H9 (cell line): ENCODE results near the gene FBXO40. TPM values are rescaled to one million over a fixed set of nuclear protein-coding genes. Genes with fewer than 3 reads are reported as not detected.

Experiments used
- DNase-seq: peaks from one replicate; pipeline ENCODE4 v3.0.0-alpha.2; 2017
- H2AFZ ChIP-seq: one replicate; pipeline ENCODE4 v1.6.1; 2013; ENCODE audit warnings: mild to moderate bottlenecking, low read length, control low read depth, moderate library complexity
- H2AK5ac ChIP-seq: 2 replicates; pipeline ENCODE4 v1.6.1; 2013; ENCODE audit warnings: low read length, control low read depth, mixed read lengths; ENCODE audit not compliant: insufficient read length
- H2BK120ac ChIP-seq: one replicate; pipeline ENCODE4 v1.6.1; 2013; ENCODE audit warnings: low read depth, mild to moderate bottlenecking, low read length, control low read depth, inconsistent platforms; ENCODE audit not compliant: poor library complexity, severe bottlenecking
- H2BK12ac ChIP-seq: 2 replicates; pipeline ENCODE4 v1.6.1; 2013; ENCODE audit warnings: low read length, control low read depth, mixed read lengths, low read depth; ENCODE audit not compliant: insufficient read length
- H2BK15ac ChIP-seq: 2 replicates; pipeline ENCODE4 v1.6.1; 2013; ENCODE audit warnings: low read depth, low read length, control low read depth
- H2BK20ac ChIP-seq: one replicate; pipeline ENCODE4 v1.6.1; 2013; ENCODE audit warnings: low read depth, mild to moderate bottlenecking, low read length, control low read depth, inconsistent platforms; ENCODE audit not compliant: poor library complexity, severe bottlenecking
- H2BK5ac ChIP-seq: 2 replicates; pipeline ENCODE4 v1.6.1; 2013; ENCODE audit warnings: low read length, control low read depth, mixed read lengths; ENCODE audit not compliant: insufficient read length
- H3K14ac ChIP-seq: 2 replicates; pipeline ENCODE4 v1.6.1; 2013; ENCODE audit warnings: low read length, control low read depth; ENCODE audit not compliant: insufficient read depth
- H3K18ac ChIP-seq: 2 replicates; pipeline ENCODE4 v1.6.1; 2013; ENCODE audit warnings: low read depth, mild to moderate bottlenecking, mixed read lengths, low read length, control low read depth; ENCODE audit not compliant: insufficient read length
- H3K23ac ChIP-seq: 2 replicates; pipeline ENCODE4 v1.6.1; 2013; ENCODE audit warnings: low read length, control low read depth, mixed read lengths, low read depth; ENCODE audit not compliant: insufficient read length
- H3K23me2 ChIP-seq: 2 replicates; pipeline ENCODE4 v1.6.1; 2013; ENCODE audit warnings: low read depth, mild to moderate bottlenecking, mixed read lengths, low read length, control low read depth; ENCODE audit not compliant: insufficient read length, poor library complexity, severe bottlenecking
- H3K27ac ChIP-seq: 2 replicates; pipeline ENCODE4 v1.5.1; 2013; ENCODE audit warnings: low read length, control low read depth, mixed read lengths, low read depth; ENCODE audit not compliant: insufficient read length
- H3K27me3 ChIP-seq: 2 replicates; pipeline ENCODE4 v1.6.1; 2013; ENCODE audit warnings: low read length, control low read depth, inconsistent platforms; ENCODE audit not compliant: insufficient read depth
- H3K4ac ChIP-seq: 2 replicates; pipeline ENCODE4 v1.6.1; 2013; ENCODE audit warnings: low read depth, mild to moderate bottlenecking, control low read depth, inconsistent platforms, low read length, moderate library complexity
- H3K4me1 ChIP-seq: 2 replicates; pipeline ENCODE4 v1.6.1; 2013; ENCODE audit warnings: low read length, control low read depth, inconsistent platforms; ENCODE audit not compliant: insufficient read depth
- H3K4me2 ChIP-seq: 2 replicates; pipeline ENCODE4 v1.6.1; 2013; ENCODE audit warnings: low read length, control low read depth, mixed read lengths; ENCODE audit not compliant: insufficient read length, insufficient read depth
- H3K56ac ChIP-seq: 2 replicates; pipeline ENCODE4 v1.6.1; 2013; ENCODE audit warnings: low read depth, mild to moderate bottlenecking, mixed read lengths, low read length, control low read depth; ENCODE audit not compliant: insufficient read length
- H3K79me1 ChIP-seq: 2 replicates; pipeline ENCODE4 v1.6.1; 2013; ENCODE audit warnings: low read depth, mild to moderate bottlenecking, moderate library complexity, low read length, control low read depth, inconsistent platforms; ENCODE audit not compliant: insufficient read depth, poor library complexity, severe bottlenecking
- H3K79me2 ChIP-seq: 2 replicates; pipeline ENCODE4 v1.6.1; 2013; ENCODE audit warnings: low read length, control low read depth, inconsistent platforms; ENCODE audit not compliant: insufficient read depth
- H3K9ac ChIP-seq: 2 replicates; pipeline ENCODE4 v1.6.1; 2013; ENCODE audit warnings: low read length, control low read depth, mixed read lengths; ENCODE audit not compliant: insufficient read length; ENCODE audit errors: extremely low read depth
- H3K9me3 ChIP-seq: one replicate; pipeline ENCODE4 v1.6.1; 2013; ENCODE audit warnings: low read depth, low read length, inconsistent platforms; ENCODE audit not compliant: control insufficient read depth
- H3T11ph ChIP-seq: one replicate; pipeline ENCODE4 v1.6.1; 2013; ENCODE audit warnings: mild to moderate bottlenecking, low read length, control low read depth, inconsistent platforms
- H4K20me1 ChIP-seq: one replicate; pipeline ENCODE4 v1.6.1; 2013; ENCODE audit not compliant: control insufficient read depth, insufficient read length, insufficient read depth
- H4K5ac ChIP-seq: 2 replicates; pipeline ENCODE4 v1.6.1; 2013; ENCODE audit warnings: low read depth, mild to moderate bottlenecking, mixed read lengths, low read length, control low read depth; ENCODE audit not compliant: insufficient read length
- H4K8ac ChIP-seq: replicated peaks from 2 replicates; pipeline ENCODE4 v1.6.1; 2013; ENCODE audit warnings: low read length, control low read depth, mixed read lengths, low read depth; ENCODE audit not compliant: insufficient read length
- H4K91ac ChIP-seq: 2 replicates; pipeline ENCODE4 v1.6.1; 2013; ENCODE audit warnings: low read depth, mild to moderate bottlenecking, moderate library complexity, mixed read lengths, low read length, control low read depth; ENCODE audit not compliant: insufficient read length
- H3K27ac Mint-ChIP-seq, 3 experiments: 2 replicates in 2 of 3; 3 replicates in 1 of 3; pipeline ENCODE4 v1.8.0; 2020 to 2021; ENCODE audit warnings: mixed read lengths in 3 of 3, mild to moderate bottlenecking in 1 of 3, moderate library complexity in 1 of 3
- H3K27me3 Mint-ChIP-seq: 2 replicates; pipeline ENCODE4 v1.8.0; 2021; ENCODE audit warnings: low read depth, mild to moderate bottlenecking, moderate library complexity, mixed read lengths
- H3K36me3 Mint-ChIP-seq, 3 experiments: 2 replicates in 2 of 3; 3 replicates in 1 of 3; pipeline ENCODE4 v1.8.0; 2020 to 2021; ENCODE audit warnings: low read depth in 3 of 3, mixed read lengths in 3 of 3; ENCODE audit not compliant: insufficient read depth in 1 of 3
- H3K4me1 Mint-ChIP-seq, 2 experiments: 2 replicates each; pipeline ENCODE4 v1.8.0; 2020; ENCODE audit warnings: mixed read lengths in 2 of 2
- H3K4me3 Mint-ChIP-seq, 2 experiments: 2 replicates in 1 of 2; 3 replicates in 1 of 2; pipeline ENCODE4 v1.8.0; 2020 to 2021; ENCODE audit warnings: mild to moderate bottlenecking in 2 of 2, mixed read lengths in 2 of 2, moderate library complexity in 1 of 2
- H3K9me3 Mint-ChIP-seq, 2 experiments: 2 replicates in 1 of 2; 3 replicates in 1 of 2; pipeline ENCODE4 v1.8.0; 2020; ENCODE audit warnings: mild to moderate bottlenecking in 2 of 2, mixed read lengths in 2 of 2, moderate library complexity in 1 of 2
- CTCF ChIP-seq: fragments of 200-600 bp; sonication (generic); conservative IDR thresholded peaks from 3 replicates; pipeline ENCODE4 v1.8.0; 2021; ENCODE audit warnings: antibody characterized with exemption, mild to moderate bottlenecking
- WGBS: extraction: QIAGEN DNeasy Blood & Tissue Kit; methylation state at CpG from one replicate; pipeline ENCODE4 v1.1.7; 2013; ENCODE audit warnings: missing lambda C conversion rate, low lambda C conversion rate, mixed read lengths; ENCODE audit not compliant: insufficient read length; ENCODE audit errors: extremely low coverage; 5-methylcytosine and 5-hydroxymethylcytosine counted together
- total RNA-seq: library from RNA; stranded (reverse); gene quantifications from 2 replicates; pipeline ENCODE4 v1.2.1, GENCODE V29; 2021

FBXO40 gene
- total RNA-seq, 1 experiment from 2014 or later: 0.04 TPM

- peak within 1 kb of the TSS in 2 of 3 experiments; percentile 69 to 70; a peak in 5 of 7 replicates for H3K27ac Mint-ChIP-seq
- Histone ChIP-seq H3K23me2 (no peaks in the 10 kb centered on the region), H3K27me3 (no peaks in the 10 kb centered on the region), H2BK120ac (no peak within 1 kb of the TSS), H3K4me1 (no peaks in the 10 kb centered on the region; the same call in 1 of the 2 replicates), H3K27ac (no peak within 1 kb of the TSS), H4K20me1 (no peaks in the 10 kb centered on the region), H2BK20ac (no peak within 1 kb of the TSS), H2BK12ac (no peak within 1 kb of the TSS), H2BK5ac (no peak within 1 kb of the TSS), H3K79me1 (no peaks in the 10 kb centered on the region), H3K23ac (no peak within 1 kb of the TSS), H2AK5ac (no peak within 1 kb of the TSS), H2BK15ac (no peak within 1 kb of the TSS), H4K5ac (no peak within 1 kb of the TSS), H3K9me3 (no peaks in the 10 kb centered on the region), H2AFZ (no peak within 1 kb of the TSS), H3K9ac (no peak within 1 kb of the TSS), H3K18ac (peak within 1 kb of the TSS; percentile 66), H3K4ac (no peak within 1 kb of the TSS), H3K4me2 (no peak within 1 kb of the TSS), H4K8ac (no peak within 1 kb of the TSS), H3K79me2 (no peaks in the 10 kb centered on the region), H3T11ph (no peak within 1 kb of the TSS), H3K56ac (no peak within 1 kb of the TSS), H4K91ac (no peak within 1 kb of the TSS), H3K14ac (peak within 1 kb of the TSS; percentile 60; the same call in 1 of the 2 replicates)
- no peak within 1 kb of the TSS for H3K4me3 Mint-ChIP-seq
- TF ChIP-seq CTCF: no peak
- no peak for DNase-seq
- no peaks in the 10 kb centered on the region for H3K9me3 Mint-ChIP-seq
- peaks cover 11% of the 10 kb centered on the region in 2 experiments for H3K4me1 Mint-ChIP-seq
- no CpG with 5 or more reads among the region's 9 CpGs for WGBS
- peaks cover 5 to 27% (median 13%) of the 10 kb centered on the region in 3 experiments; a peak in 6 of 7 replicates for H3K36me3 Mint-ChIP-seq
- H3K27me3 Mint-ChIP-seq: no peaks in the 10 kb centered on the region
These were observed 67.4 kb downstream of the FBXO40 start, which contains the start of gene HCLS1 for GRCh38 chr3:121660356-121661171. HCLS1 (minus strand) TSS chr3:121660903; CDS start chr3:121658347, 2,556 bp downstream.
